Measurements from ENCODE around the gene EIF4A2. TPM values are rescaled to one million over a fixed set of nuclear protein-coding genes. Genes with fewer than 3 reads are reported as not detected.

The EIF4A2 gene
- polyA plus RNA-seq, 1 of the 3 experiments (the other 2 are of a cell fraction): 270 TPM

- Histone ChIP-seq H3K36me3 (replicated peaks in 1 of 2; ENCODE audit: control insufficient read depth in 1 of 2, insufficient read depth in 2 of 2, low read length in 1 of 2) (no peaks in the 10 kb centered on the region), H4K20me1 (ENCODE audit: insufficient read depth) (no peaks in the 10 kb centered on the region), H3F3A (replicated peaks; ENCODE audit: insufficient read depth) (peaks cover 4% of the 10 kb centered on the region), H3K9me2 (no peaks in the 10 kb centered on the region), H3K9me3 (no peaks in the 10 kb centered on the region), H2AFZ (ENCODE audit: low read depth) (no peak overlapping the region), H3K9ac (no peak overlapping the region), H3K4me2 (no peak overlapping the region), H3K27me3 (ENCODE audit: insufficient read depth) (no peaks in the 10 kb centered on the region), H3K4me1 (ENCODE audit: control insufficient read depth in 1 of 2, insufficient read depth in 2 of 2, low read depth in 1 of 2, low read length in 1 of 2) (no peaks in the 10 kb centered on the region), H3K79me2 (ENCODE audit: insufficient read depth) (no peaks in the 10 kb centered on the region), H3K4me3 (ENCODE audit: low read depth in 2 of 2, low read length in 1 of 2) (no peak overlapping the region), H3K27ac (ENCODE audit: low read depth in 2 of 2, low read length in 1 of 2) (no peak overlapping the region)
- no peak for DNase-seq
- POLR2A ChIA-PET: interaction anchor here (0.6 kb wide), 1 partner anchor 50 kb away, joined by 5 read pairs; no protein-coding TSS in a partner anchor
- 69% methylated on average over 3 of the region's 3 CpGs for WGBS (ENCODE audit: low lambda C conversion rate)
- CTCF ChIA-PET: interaction anchor here (2.9 kb wide), 1 partner anchor 137 kb away, joined by 18 read pairs; no protein-coding TSS in a partner anchor
- TF ChIP-seq TCF12 (IDR thresholded peaks at IDR 0.05) (no peak), REST (IDR thresholded peaks at IDR 0.05; ENCODE audit: low read depth, low read length) (no peak), NRF1 (IDR thresholded peaks at IDR 0.05; ENCODE audit: low read depth, low read length) (no peak), PBX3 (IDR thresholded peaks at IDR 0.05) (no peak), FOSL2 (IDR thresholded peaks at IDR 0.05; ENCODE audit: borderline replicate concordance, low read depth) (no peak), NFIC (IDR thresholded peaks at IDR 0.05; ENCODE audit: borderline replicate concordance) (no peak), ELF1 (IDR thresholded peaks at IDR 0.05) (no peak), MXI1 (IDR thresholded peaks at IDR 0.05; ENCODE audit: low read depth, low read length) (no peak), SIN3A (IDR thresholded peaks at IDR 0.05; ENCODE audit: borderline replicate concordance, low read depth, low read length) (no peak), CHD2 (IDR thresholded peaks at IDR 0.05; ENCODE audit: low read length, partially characterized antibody) (no peak), ZBTB33 (IDR thresholded peaks at IDR 0.05; ENCODE audit: borderline replicate concordance, low read depth) (no peak)
These were observed 31.9 kb upstream of the EIF4A2 start for GRCh38 chr3:186751480-186751879.
